Fibroblast of the aortic adventitia (primary cell): ENCODE data around the gene GPR62. TPM values are rescaled to one million over a fixed set of nuclear protein-coding genes. Genes with fewer than 3 reads are reported as not detected.

Experiments used
- DNase-seq: peaks from one replicate; pipeline ENCODE4 v3.0.0-alpha.2; 2010; ENCODE audit warnings: low read depth
- H3K4me3 ChIP-seq: 2 replicates; pipeline ENCODE4 v1.5.1; 2011; ENCODE audit warnings: low read depth, mild to moderate bottlenecking, control low read depth, low read length, moderate library complexity
- total RNA-seq: library from RNA; depleted of rRNA; stranded (reverse); fragments of >200 nt; gene quantifications from 2 replicates; pipeline ENCODE4 v1.2.3, GENCODE V29; 2012; ENCODE audit warnings: low replicate concordance
- TF ChIP-seq, protein P1 (sequence below): IDR thresholded peaks from 2 replicates; pipeline ENCODE4 v1.5.1; 2011; ENCODE audit warnings: mild to moderate bottlenecking, low read length, control low read depth, inconsistent platforms; ENCODE audit not compliant: insufficient read depth

GPR62 gene
- total RNA-seq, 1 donor: 0.09 TPM

DNA sequence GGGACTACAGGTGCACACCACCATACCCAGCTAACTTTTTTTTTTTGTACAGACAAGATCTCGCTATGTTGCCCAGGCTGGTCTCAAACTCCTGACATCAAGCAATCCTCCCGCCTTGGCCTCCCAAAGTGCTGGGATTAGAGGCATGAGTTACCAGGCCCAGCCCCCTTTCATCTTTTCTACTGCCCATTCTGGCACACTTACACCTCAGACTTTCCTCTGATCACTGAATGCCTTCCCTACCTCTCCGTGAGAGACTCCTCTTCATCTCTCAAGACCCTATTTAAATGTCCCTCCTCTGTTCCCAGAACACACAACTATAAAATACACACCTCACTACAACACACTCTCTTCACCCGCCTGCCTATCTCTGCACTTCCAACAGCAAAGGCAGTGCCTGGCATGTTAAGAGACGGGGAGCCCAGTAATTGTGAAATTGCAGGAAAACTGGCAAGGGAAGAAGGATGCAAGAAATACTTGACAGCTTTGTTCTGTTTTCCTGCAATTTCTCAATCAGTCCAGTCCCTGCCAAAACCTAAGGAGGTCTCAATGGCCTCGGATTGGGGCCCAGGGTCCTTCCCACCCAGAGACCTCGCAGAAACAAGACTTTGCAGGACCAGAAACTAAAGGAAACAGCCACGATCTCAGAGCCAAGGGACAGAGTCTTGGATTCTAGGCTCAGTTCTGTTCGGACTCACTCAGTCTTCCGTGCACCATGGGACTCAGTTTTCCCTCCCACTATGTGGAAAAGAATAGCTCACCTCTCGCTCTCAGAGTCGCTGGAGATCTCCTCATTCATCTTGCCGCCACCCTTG is 14.3 kb upstream of the GPR62 start:
- TF ChIP-seq, protein P1, sequence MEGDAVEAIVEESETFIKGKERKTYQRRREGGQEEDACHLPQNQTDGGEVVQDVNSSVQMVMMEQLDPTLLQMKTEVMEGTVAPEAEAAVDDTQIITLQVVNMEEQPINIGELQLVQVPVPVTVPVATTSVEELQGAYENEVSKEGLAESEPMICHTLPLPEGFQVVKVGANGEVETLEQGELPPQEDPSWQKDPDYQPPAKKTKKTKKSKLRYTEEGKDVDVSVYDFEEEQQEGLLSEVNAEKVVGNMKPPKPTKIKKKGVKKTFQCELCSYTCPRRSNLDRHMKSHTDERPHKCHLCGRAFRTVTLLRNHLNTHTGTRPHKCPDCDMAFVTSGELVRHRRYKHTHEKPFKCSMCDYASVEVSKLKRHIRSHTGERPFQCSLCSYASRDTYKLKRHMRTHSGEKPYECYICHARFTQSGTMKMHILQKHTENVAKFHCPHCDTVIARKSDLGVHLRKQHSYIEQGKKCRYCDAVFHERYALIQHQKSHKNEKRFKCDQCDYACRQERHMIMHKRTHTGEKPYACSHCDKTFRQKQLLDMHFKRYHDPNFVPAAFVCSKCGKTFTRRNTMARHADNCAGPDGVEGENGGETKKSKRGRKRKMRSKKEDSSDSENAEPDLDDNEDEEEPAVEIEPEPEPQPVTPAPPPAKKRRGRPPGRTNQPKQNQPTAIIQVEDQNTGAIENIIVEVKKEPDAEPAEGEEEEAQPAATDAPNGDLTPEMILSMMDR: no peak
- peak; percentile 61 for DNase-seq
- H3K4me3 ChIP-seq: peak overlapping the region; percentile 89

DNA sequence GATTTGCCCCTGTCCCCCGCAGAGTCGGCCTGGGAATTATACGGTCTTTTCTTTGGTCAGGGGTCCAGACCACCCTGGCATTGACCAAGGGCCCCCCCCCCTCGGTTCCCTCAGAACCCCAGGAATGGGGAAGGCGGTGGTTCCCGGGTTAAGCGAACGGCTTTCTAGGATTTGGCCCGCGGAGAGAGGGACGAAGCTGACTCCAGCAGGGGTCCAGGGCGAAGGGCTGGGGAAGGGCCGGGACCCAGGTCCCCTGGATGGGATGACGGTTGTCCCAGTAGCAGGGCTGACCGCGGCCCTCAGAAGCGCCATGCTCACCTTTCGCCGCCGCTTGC is 13.8 kb upstream of the GPR62 start:
- TF ChIP-seq, protein P1: no peak
- H3K4me3 ChIP-seq: peak overlapping the region; percentile 89
- no peak for DNase-seq

DNA sequence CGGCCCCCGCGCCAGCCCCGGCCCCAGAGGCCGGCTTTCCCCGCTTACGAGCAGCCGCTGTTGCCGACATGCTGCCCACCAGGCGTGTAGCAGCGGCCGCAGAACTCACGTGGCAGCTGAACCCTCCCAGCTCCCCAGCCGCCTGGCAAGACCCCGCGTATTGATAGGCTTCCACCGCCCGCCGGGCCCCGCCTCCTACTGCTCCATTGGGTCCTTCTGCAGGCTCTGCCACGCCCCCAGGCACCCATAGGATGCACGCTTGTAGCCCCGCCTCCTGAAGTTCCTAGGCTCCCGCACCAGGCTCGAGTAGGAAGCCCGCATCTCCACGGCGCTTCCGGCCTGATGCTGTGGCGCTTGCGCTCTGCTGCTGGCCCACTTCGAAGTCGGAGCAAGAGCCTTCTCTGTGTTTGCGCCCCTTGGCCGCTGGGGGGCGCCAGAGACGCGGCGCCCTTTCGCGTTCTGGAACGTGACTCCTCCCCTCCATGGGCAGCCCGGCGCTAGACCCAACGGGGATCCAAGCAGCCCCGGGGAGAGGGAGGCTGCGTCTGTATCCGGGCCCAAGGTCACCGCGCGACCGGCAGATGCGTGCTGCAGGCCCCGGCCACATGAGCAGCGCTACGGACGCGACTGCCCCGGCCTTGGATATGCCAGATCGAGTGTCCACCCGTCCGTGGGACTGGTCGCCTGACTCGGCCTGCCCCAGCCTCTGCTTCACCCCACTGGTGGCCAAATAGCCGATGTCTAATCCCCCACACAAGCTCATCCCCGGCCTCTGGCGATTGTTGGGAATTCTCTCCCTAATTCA is 13.2 kb upstream of the GPR62 start, which contains the start of the genes PARP3 and RRP9:
PARP3 (plus strand) TSS at position 566 of the 805 bp plus-strand sequence. CDS start 993 bp downstream, outside the sequence.
RRP9 (minus strand) TSS at position 107 of the 805 bp plus-strand sequence; CDS start at position 70, 37 bp downstream.
- TF ChIP-seq, protein P1: peak; percentile 98
- peak; percentile 100 for DNase-seq
- H3K4me3 ChIP-seq: peak within 1 kb of the TSS; percentile 89

DNA sequence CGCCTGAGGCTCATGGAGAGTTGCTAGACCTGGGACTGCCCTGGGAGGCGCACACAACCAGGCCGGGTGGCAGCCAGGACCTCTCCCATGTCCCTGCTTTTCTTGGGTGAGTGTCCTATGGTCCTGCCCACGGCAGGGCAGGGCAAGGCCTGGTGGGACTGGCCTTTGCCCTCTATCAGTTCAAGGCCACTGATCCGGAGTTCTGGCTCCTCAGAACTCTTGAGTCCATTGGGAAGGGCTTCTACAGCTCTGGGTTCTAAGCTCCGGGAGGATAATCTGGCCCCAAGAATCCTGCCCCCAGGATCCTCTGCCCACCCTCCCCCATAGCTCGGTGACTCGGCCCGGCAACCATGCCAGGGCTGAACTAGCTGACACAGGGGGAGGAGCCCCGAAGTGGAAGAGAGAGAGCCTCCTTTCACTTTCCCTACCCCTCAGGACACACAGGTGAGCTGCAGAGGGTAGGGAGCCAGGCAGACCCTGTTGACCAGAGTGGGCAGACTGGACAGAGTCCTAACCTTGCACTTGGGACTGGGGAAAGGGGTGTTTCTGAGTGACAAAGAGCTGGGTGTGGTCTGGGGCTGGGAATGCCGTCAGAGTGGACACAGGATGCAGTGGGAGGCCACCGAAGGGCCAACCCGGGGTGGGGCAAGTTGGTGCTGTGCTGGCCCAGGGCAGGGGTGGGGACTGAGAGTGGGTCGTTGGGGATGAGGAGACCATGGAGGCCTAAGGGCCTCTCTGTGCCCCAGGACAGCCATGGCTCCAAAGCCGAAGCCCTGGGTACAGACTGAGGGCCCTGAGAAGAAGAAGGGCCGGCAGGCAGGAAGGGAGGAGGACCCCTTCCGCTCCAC is 12.4 kb upstream of the GPR62 start:
- peak; percentile 59 for DNase-seq
- TF ChIP-seq, protein P1: no peak
- H3K4me3 ChIP-seq: peak overlapping the region; percentile 69

DNA sequence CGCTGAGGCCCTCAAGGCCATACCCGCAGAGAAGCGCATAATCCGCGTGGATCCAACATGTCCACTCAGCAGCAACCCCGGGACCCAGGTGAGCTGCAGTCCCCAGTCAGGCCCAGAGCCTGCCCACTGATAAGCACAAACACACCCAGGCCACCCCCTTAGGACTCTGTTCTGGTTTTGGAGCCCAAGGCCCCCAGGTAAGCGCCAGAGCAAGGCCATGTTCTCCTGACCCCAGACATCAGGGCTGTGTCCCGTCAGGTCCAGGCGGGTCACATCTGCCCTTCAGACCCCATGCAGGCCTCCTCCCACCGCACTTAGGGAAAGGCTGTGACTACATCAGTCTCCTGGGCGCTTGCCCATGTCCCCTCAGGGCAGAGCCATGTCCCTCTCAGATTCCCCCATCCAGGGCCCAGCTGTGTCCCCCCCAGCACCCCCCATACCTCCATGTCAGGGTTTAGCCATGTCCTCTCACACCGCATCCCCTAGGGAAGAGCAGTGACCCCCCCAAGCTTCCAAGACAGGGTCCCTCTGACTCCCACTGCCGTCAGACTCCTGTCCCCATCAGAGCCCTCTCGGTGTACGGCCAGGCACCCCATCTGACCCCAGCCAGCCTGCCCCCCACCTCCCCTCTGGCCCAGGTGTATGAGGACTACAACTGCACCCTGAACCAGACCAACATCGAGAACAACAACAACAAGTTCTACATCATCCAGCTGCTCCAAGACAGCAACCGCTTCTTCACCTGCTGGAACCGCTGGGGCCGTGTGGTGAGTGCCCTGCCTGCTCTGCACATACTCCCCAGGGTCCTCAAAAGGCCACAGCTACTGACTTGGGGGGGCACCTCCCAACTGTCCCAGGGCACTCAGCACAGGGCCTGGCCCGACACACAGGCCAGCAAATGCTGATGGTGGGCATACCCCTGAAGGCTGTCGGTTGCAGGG is 11.5 kb upstream of the GPR62 start:
- no peak for DNase-seq
- TF ChIP-seq, protein P1: no peak
- no peak overlapping the region for H3K4me3 ChIP-seq
